GM18867 (cell line): ENCODE data around the gene SETBP1.

ENCODE experiments used
- ATAC-seq: cut with Tn5 transposase; IDR thresholded peaks from one replicate; pipeline ENCODE4 v1.9.1; 2021; ENCODE audit warnings: mild to moderate bottlenecking, moderate library complexity; ENCODE audit not compliant: unreplicated experiment

The SETBP1 gene

DNA sequence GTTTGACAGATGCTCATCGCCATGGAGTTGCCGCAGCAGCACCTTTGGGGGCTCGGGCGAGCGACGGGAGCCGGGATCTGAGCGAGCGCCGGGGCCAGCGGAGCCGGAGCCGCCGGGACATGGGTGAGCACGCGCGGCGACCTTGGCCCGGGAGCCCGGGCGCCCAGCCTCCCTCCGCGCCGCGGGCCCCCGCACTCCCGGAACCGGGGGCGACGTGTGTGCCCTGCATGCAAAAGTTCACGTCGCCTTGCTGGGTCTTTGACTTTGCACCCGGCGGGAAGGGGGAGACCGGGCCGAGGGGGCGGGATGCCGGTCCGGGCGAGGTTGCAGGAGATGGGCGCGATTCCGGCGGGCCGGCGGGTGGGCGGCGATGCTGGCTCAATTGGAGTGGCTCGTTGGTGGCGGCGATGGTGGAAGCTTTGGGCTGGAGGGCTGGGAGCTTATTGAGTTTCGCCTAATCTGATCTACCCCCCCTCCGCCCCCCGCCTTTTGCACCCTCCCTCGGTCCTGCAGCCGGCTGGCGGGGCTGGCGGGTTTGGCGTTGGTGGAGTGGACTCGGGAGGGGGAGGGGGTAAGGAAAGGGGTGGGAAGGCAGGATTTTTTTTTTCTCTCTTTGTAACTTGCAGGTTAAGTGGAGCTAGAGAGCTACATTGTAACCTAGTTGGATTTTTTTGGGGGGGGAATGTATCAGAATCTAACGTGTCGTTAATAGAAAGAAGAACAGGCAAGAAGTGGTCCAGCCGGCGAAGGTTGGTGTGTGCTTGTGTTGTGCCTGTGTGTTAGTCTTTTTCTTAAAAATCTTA lies at the start of gene SETBP1:
Gene SETBP1 (plus strand): TSS at position 616 of the 803 bp plus-strand sequence. CDS start 20,459 bp downstream, outside the sequence.
- peak; percentile 31 for ATAC-seq

DNA sequence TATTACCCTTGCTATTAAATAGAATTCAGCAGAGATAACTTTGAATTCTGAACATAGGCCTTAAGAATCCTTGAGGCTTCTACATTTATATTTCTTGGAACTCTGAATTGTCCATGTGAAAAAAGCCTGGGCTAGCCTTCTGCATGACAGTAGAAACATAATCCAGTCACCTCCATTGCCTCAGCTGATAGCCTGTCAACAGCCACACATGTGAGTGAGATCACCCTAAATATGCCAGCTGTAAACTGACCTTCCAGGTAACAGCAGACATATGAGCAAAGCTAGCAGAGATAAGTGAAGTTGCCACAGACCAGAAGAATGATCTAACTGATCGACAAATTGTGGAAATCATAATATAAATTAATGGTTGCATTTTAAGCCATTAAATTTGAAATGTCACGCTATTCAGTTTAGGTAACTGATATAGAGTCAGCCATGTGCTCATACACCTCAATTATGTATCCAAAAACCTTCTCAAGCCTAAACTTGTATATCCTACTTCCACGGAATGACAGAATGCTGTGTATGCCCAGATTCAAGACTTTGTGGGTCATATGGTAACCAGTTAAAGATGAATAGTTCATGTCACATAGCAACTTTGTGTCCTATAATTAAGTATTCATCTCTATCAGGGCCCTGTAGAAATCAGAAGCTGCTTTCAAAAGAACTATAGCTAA lies 48.1 kb upstream of the SETBP1 start:
- no peak for ATAC-seq

DNA sequence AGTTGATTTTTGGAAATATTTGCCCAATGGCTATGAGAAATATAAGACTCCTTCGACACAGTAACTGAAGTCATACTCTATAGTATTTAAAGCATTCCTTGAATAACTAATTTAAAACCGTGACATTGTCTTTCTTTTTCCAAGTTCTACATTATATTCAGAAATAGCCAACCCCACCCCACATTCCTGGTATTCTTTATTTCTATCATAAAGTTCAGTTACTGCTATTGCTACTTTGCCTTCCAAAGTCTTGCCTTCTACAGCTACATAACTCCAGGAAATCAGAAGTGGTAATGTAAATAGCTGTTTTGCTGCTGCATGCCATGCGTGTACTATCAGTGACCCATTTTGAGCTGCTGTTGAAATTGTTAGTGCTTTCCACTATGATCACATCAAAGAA lies 45.1 kb upstream of the SETBP1 start:
- ATAC-seq: no peak

DNA sequence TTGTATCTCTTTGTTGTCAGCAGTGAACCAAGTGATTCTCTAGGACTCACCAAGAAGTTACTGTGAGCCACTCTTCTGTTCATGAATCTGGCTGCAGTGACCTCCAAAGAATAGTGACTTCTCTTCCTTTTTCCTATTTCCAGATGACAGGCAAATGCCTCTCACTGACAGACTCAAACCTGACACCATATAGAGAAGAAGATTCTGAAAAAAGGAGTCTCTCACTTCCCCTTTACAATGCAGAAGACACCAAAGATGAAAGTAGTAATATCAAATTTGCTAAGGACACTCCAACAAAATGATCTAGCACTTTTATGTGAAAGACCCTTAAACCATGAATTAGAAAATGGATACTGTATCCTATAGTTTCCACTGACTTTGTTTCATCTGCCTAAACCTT lies 44.4 kb upstream of the SETBP1 start:
- ATAC-seq: peak; percentile 87

DNA sequence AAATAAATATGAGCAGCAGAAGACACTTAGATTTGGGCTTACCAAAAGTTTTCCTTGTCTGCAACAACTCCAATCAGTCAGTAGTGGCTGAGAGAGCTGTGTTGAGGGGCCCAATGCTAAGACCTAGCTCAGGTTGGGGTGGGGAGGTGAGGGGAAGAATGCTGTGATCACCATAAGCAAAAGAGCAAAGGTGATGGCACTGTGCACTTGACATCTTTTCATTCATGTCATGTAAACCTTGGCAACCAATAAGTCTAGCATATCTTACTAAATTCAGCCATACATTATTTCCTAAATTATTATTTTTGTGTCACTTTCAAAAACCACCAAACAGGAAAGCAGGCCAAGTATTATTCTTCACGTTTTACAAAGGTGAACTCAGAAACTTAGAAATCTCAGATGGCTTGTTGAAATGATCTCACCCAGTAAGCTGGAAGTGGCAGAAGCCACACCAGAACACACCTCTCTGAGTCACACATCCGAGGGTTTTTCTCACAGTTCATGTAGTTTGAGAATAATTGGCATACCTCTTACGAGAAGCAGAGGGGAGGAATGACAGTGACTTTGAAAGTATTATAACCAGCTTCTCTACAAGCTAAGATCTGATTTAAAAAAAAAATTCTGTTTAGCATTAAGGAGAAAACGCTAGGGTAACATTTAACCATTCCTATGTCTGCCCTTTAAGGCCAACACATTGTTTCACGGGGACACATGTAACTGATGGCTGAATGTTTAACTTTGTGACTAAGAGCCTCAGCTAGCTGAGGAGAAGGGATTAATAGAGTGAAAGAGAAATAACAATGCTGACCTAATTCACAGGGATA lies 43.3 kb upstream of the SETBP1 start:
- peak; percentile 53 for ATAC-seq

DNA sequence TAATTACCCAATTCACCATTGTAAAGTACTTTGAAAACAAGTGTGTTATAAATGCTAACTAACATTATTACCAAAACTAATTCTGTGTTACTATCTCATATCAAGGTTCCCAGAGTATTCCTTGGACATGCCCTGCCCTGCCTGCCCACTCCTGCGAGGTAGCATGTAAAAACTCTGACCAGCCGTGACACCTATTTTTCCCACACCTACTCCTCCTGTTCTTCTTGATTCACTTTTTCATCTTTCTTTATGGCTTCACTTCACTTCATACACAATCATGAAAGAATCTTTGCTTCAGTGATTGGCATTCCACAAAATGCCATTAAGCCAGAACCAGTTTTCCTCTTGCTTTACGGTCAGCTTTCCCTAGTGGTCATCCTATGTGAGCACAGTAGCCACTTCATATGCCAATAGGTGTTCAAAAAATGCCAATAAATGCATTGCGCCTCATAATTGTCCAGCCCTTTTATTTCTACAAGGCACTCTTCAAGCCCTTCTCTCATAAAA lies 42.6 kb upstream of the SETBP1 start:
- no peak for ATAC-seq

DNA sequence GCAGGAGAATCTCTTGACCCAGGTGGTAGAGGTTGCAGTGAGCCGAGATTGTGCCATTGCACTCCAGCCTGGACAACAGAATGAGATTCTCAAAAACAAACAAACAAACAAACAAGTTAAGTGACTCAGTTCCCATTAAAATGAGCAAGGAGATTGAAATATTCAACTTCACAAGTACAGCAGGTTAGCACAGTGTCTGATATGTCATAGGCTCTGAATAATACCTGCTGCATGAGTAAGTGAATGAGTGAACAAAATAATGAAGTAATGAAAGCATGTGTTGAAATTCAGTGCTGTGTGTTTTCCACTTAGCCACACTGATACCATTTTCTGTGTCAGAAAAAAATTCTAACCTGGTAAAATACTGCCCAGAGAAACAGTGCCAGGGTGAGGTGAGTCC lies 41.9 kb upstream of the SETBP1 start:
- no peak for ATAC-seq

DNA sequence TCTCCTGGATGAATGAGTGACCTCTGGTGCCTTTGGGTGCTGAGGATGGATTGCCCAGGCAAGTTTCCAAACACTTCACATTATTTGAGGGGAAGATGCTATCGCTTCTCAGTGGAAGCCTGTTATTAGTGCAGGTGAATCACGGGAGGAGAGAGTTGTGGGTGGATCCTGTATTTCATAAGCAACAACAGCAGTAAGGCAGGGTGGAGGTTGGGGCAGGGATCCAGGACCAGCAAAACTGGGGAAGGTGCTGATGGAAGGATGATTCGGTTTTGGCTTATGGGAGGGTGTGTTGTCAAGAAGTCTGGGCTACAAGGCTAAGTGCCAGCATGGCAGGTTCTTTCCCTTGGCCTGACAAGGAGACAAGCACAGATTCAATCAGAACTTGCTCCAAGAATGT lies 37.7 kb upstream of the SETBP1 start:
- ATAC-seq: no peak

DNA sequence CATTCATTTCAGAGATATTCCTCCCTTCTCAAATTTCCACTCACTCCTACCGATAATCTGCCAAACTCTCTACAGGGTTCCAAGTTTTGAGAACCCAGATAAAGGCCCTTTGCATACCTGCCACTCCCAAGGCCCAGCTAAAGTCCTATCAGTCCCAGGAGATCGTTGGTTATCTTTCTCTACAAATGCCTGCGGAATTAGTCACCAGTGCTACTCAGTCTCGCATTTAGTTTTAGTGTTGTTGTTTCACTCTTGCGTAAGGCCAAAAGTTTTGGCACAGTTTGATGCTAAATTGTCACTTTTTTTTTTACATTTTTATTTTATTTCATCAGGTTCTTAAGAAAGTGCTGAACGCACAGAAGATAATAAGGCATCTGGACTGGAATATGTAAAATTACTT lies 29.2 kb upstream of the SETBP1 start:
- no peak for ATAC-seq

DNA sequence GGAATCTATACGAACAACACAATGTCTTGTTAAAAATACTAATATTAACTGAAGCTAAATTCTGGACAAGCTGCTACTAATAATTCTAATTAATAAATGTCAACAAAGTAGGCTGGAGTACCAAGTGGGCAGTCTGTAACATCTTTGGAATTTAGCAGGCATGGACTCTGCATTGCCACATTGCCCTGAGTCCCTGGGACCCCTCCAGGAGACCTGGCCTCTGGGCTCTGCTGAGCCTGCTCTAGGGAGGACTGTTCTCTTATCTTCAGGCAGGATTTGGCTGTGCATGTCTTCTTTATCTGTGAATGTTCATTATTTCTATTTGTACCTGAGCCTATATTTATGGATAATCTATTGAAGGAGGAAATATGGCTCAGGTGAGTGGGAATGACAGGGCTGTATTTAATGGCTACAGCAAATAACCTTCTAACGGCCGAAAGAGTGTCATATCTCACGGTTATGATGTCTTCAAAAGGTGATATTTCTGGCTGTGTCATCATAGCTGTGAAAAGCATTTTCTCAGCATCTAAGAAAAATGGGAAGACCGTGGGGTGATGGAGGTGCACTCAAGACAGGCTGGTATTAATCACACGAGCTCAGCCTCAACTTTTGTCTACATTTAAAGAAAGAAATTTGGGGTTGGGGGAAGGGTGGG lies 28.6 kb upstream of the SETBP1 start:
- no peak for ATAC-seq

DNA sequence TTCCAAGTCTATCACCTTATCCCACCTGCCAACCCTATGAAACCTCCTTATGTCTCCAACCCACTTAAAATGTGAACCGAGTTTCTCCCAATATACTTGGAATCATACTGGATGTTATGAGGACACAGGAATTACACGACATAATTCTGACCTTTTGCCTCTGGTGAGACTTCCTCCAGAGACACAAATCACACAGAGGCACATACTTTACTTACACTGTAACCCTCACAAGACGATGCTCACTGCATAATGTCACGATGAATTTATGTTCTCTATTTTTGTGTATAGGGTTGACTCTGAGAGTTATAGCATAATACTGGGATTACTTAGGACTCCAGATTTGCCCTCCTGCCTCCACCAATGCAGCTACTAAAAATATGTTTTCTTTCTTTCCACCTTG lies 28.0 kb upstream of the SETBP1 start:
- no peak for ATAC-seq

DNA sequence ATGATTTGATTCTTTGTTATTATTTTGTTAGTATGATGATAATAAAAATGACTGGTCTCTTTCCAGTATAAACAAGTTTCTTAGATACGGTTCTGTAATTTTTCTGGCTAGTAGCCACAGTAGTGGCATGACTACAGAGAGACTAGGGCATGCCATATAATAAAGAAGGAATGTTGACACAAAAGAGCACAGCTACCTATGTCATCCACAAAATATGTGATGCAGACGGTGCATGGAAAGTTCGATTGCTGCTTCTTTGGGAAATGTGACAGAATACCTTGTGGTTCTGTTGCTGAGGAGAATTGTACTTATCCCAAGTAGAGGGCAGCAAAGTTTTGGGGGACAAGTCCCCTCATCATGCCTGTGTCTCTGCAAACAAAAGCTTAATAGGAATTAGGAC lies 26.1 kb upstream of the SETBP1 start:
- ATAC-seq: no peak

DNA sequence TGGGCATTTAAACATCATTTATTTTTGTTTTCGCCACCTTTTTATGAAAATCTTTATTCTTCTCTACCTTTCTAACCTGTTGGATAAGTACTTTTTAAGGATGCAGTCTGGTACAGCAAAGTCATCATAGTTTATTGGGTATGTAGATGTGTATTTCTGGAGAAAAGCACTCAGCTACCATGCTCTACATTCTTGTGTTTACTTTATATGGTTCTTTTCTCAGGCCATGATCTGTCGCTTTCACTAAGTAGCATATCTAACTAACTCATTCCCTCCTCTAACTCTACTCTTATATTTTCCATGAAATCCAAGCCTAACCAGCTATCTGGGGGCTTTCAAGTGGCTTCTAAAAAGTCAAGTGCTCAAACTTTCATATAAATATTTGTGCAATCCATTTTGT lies 25.3 kb upstream of the SETBP1 start:
- ATAC-seq: no peak

DNA sequence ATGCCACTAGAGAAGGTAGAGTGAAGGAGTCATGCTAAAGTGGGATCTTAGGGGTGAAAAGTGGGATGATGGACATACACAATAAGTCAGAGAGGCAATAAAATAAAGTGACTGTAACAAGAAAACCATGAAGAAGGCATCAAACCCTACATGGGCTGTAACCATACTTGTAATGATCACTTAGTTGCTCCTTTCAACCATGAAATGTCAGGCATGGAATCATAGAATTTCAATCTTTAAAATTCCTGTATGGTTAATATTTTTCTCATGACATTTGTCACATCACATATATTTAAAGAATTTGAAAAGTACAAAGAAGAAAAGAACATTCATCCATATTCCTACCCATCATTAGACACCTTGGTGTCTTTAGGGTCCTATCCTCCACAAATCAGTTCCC lies 20.9 kb upstream of the SETBP1 start:
- ATAC-seq: no peak

DNA sequence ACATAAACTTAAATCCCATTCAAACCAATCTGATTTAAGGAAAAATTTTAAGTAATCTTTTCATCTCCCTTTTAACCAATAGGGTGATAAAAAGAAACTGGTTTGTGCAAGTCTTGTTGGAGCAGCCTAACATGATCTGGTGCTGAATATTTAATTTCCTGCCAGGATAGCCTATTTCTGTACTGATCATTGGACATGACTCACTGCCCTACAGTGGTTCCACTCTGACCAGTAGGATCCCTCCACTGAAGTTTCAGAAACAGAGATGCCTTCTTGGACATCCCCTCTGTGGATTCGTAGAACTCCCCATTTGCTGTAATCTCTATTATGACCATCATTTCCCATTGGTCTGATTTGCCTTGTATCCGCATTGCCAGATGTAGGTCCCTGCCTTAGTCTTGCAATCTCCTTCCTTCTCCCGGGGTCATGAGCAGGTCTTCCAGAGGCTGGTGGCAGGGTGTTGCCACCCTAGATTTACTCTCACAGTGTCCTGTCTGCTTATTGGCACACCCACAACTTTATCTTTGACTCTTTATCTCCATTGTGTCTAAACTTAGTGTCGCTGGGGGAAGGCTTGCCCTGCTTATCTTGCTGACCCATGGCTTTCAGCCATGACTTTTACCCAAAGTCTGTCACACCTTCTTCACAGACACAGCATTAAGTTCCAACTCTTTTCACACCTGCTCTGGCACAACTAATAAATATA lies 12.3 kb upstream of the SETBP1 start:
- ATAC-seq: no peak

DNA sequence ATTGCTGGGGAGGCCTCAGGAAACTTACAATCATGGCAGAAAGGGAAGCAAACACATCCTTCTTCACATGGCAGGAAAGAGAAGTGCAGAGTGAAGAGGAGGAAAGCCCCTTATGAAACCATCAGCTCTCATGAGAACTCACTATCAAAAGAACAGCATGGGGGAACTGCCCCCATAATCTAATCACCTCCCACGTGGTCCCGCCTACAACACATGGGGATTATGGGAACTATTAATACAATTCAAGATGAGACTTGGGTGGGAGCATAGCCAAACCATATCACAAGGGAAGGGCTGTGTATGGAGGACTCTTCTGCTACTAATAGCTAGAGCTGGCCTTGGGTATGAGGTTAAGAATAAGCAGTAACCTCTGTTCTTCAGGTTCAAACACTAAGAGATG lies 8.8 kb upstream of the SETBP1 start:
- no peak for ATAC-seq

DNA sequence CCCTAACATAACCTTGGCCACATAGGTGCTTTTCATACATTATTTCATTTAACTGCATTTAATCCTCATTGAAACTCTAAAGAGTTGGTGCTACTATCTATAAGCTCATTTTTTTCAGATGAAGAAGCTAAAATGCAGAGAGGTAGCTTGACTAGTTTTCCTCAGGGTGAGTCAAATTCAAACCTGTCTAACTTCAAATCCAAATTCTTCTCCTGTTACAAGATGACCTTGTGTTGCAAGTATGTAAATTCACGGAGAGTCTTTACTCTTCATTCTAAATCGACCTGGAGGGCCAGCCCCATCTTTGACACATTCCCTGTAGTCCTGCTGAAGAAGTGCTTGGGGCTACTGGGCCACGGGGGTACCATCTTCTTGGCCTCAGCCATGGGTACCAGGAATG lies 8.2 kb upstream of the SETBP1 start:
- no peak for ATAC-seq

DNA sequence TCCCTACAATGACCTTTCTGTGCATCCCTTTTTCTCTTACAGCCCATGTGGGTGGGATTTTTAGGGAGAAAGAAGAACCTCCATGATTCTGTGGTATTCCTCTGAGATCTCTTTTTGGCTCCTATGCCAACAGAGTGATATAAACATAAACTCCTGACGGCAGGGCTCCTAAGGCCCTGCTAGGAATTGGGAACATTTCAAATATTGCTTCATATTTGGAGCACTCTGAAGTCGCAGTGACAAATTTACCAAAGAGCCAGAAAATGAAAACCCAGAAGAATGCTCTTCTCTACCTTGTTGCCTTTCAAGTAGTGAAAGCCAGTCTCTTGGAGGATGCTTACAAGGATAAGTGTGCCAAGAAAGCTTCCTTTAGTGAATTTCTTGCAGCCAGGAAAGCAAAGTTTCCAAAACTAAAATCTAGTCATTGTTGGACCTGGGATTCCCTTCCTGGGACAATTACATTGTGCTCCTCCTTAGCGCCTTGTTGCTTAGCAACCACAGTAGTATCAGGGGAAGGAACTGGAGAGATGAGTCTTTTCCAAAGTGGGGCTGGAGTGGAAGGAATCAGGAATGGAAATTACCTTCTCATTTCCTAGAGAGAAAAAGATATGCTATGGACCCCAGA lies 7.3 kb upstream of the SETBP1 start:
- ATAC-seq: no peak

DNA sequence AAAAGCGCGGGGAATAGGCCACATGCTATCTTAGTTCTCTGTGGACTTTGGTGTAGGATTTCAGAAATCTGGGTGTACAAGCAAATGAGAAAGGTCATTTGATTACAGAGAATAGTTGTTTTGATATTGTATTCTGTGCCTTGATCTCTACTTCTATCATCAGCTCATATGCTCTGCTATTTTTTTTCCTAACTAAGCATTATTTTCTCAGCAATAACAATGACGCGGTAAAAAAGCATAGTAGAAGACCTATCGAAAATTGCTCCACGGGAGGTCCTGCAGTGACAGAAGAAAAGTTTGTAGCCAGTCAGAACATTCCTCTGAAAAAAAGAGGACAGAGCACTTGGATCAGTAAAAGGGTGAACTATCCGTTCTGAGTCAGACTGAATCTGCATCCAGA lies 2.8 kb upstream of the SETBP1 start:
- no peak for ATAC-seq

DNA sequence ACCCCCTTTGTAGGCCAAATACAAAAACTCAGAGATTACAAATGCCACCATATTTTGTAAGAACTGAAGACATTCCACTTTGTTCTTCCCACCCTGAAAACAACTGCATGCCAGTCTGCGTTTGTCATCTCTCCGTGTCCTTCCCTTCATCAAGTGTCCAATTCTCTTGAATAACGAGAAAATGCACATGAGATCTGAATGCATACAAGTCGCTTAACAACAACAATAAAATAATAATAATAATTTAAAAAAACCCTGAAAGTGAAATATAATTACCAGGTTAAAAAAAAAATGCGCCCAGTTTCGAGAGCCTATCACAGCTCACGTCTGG lies 2.0 kb upstream of the SETBP1 start:
- ATAC-seq: no peak
